Sigmoid colon (tissue), 7 donors: ENCODE measurements around the gene CDH15. TPM values are rescaled to one million over a fixed set of nuclear protein-coding genes. Genes with fewer than 3 reads are reported as not detected.

Experiments used
- DNase-seq: peaks from one replicate; pipeline ENCODE4 v3.0.0-alpha.2; 2019
- H3K27ac ChIP-seq, 4 donors: fragments of 200-600 bp; sonication (generic); one replicate each; pipeline ENCODE4 v1.5.1; 2016 to 2019; ENCODE audit warnings: mild to moderate bottlenecking in 1 of 4
- H3K27me3 ChIP-seq, 3 donors: fragments of 200-600 bp; sonication (generic); one replicate each; pipeline ENCODE4 v1.5.1; 2019; ENCODE audit warnings: mild to moderate bottlenecking in 1 of 3
- H3K36me3 ChIP-seq, 4 donors: fragments of 200-600 bp; sonication (generic); one replicate each; pipeline ENCODE4 v1.5.1; 2016 to 2019
- H3K4me1 ChIP-seq, 4 donors: fragments of 200-600 bp; sonication (generic); one replicate each; pipeline ENCODE4 v1.5.1; 2017 to 2019
- H3K4me3 ChIP-seq, 4 donors: fragments of 200-600 bp; sonication (generic); one replicate each; pipeline ENCODE4 v1.5.1; 2017 to 2019; ENCODE audit warnings: mild to moderate bottlenecking in 2 of 4, moderate library complexity in 1 of 4
- H3K9me3 ChIP-seq, 4 donors: fragments of 200-600 bp in 3 of 4; sonication (generic) in 3 of 4; one replicate each; pipeline versions ENCODE4 v1.5.1 to v1.6.1; 2013 to 2019
- EP300 ChIP-seq, 4 donors: sonication (generic); formaldehyde crosslinking; IDR thresholded peaks; one replicate each; pipeline ENCODE4 v1.6.1; 2017; ENCODE audit warnings: antibody characterized with exemption in 4 of 4
- POLR2A ChIP-seq, 2 donors: fragments of 450-650 bp; IDR thresholded peaks; one replicate each; pipeline ENCODE4 v1.6.1; 2016; ENCODE audit warnings: antibody characterized with exemption in 2 of 2, mild to moderate bottlenecking in 2 of 2, moderate library complexity in 2 of 2
- POLR2AphosphoS5 ChIP-seq, 4 donors: sonication (generic); formaldehyde crosslinking; IDR thresholded peaks; one replicate each; pipeline ENCODE4 v1.6.1; 2017; ENCODE audit warnings: antibody characterized with exemption in 4 of 4
- WGBS, 2 donors: extraction: QIAGEN DNeasy Blood & Tissue Kit; methylation state at CpG; one replicate each; pipeline ENCODE4 v1.1.7; 2013; 5-methylcytosine and 5-hydroxymethylcytosine counted together
- intact Hi-C: fragments of 100-400 bp; cut with DNase I; formaldehyde crosslinking; loops from one replicate; pipeline ENCODE4 v1.15.1; 2023
- polyA plus RNA-seq, 3 donors: library from polyadenylated mRNA; stranded (reverse); fragments of 200-250 nt; gene quantifications; one replicate each; pipeline ENCODE4 v1.2.3, GENCODE V29; 2013
- total RNA-seq, 4 donors: library from RNA; depleted of rRNA; stranded (reverse); fragments of >200 nt; gene quantifications; one replicate each; pipeline ENCODE4 v1.1.0, GENCODE V29; 2016
- TF ChIP-seq, protein P1 (sequence below), 4 experiments: fragments of 450-650 bp in 3 of 4; fragments of 200-600 bp in 1 of 4; IDR thresholded peaks; one replicate each; pipeline ENCODE4 v1.5.1; 2016 to 2019; ENCODE audit warnings: antibody characterized with exemption in 4 of 4, mild to moderate bottlenecking in 3 of 4, moderate library complexity in 2 of 4
- donor health status: healthy with polysubstance abuse.
- donor health status: Bipolar disorder and iron deficiency.
- donor health status: healthy.

CDH15 gene, protein sequence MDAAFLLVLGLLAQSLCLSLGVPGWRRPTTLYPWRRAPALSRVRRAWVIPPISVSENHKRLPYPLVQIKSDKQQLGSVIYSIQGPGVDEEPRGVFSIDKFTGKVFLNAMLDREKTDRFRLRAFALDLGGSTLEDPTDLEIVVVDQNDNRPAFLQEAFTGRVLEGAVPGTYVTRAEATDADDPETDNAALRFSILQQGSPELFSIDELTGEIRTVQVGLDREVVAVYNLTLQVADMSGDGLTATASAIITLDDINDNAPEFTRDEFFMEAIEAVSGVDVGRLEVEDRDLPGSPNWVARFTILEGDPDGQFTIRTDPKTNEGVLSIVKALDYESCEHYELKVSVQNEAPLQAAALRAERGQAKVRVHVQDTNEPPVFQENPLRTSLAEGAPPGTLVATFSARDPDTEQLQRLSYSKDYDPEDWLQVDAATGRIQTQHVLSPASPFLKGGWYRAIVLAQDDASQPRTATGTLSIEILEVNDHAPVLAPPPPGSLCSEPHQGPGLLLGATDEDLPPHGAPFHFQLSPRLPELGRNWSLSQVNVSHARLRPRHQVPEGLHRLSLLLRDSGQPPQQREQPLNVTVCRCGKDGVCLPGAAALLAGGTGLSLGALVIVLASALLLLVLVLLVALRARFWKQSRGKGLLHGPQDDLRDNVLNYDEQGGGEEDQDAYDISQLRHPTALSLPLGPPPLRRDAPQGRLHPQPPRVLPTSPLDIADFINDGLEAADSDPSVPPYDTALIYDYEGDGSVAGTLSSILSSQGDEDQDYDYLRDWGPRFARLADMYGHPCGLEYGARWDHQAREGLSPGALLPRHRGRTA
- total RNA-seq (not detected), polyA plus RNA-seq (under 1 TPM in 1 of 3 donors, not detected in 2; 0.01 TPM)

DNA sequence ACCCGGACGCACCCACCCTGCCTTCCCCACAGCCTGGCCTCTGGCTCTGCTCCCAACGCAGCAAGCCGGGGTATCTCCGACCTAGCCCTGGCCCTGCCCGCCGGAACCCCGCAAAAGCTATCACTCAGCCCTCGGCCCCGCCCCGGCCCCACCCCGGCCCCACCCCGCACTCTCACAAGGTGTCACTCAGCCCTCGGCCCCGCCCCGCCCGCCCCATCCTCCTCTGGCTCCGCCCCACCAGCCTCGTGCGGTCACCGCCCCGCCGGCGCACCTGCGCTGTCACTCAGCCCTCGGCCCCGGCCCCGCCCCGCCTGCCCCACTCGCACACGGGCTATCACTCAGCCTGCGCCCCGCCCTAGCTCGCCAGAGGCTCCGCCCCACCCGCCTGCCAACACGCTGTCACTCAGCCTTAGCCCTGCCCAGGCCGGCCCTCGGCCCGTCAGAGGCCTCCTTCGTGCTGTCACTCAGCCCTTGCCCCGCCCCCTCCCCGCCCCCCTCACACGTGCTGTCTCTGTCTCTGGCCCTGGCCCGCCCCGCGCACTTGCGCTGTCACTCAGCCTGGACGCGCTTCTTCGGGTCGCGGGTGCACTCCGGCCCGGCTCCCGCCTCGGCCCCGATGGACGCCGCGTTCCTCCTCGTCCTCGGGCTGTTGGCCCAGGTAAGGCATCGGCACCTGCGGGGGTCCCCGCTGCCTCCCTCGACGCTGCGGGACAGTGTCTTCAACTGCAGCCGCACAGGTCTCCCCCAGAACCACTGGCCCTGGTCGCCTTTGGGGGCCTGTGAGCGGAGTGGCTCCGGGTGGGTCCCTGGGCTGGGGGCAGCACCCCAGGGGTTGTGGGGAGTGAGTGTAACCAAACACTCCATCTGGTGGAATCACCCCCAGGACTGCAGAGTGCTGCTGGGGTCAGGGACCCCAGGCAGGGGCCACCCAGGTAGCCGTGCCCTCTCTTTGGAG, at the start of gene CDH15:
CDH15 (plus strand) TSS at position 533 of the 955 bp plus-strand sequence; CDS start at position 617, 84 bp downstream.
- Histone ChIP-seq H3K9me3 (no peaks in the 10 kb centered on the region), H3K27ac (no peak within 1 kb of the TSS), H3K4me3 (peak within 1 kb of the TSS in 2 of 4 donors; percentile 21 to 34), H3K27me3 (peaks cover 42 to 80% (median 57%) of the 10 kb centered on the region in 3 donors), H3K36me3 (no peaks in the 10 kb centered on the region), H3K4me1 (peaks cover 0 to 25% (median 21%) of the 10 kb centered on the region in 4 donors)
- whole genome bisulfite sequencing, 2 donors = 4 to 6% methylated on average over 74 of the region's 74 CpGs
- DNase-seq = peak; percentile 88
- TF ChIP-seq POLR2AphosphoS5 (IDR thresholded peaks at IDR 0.05) (no peak), POLR2A (IDR thresholded peaks at IDR 0.05) (no peak), EP300 (IDR thresholded peaks at IDR 0.05) (no peak)
- TF ChIP-seq, protein P1, sequence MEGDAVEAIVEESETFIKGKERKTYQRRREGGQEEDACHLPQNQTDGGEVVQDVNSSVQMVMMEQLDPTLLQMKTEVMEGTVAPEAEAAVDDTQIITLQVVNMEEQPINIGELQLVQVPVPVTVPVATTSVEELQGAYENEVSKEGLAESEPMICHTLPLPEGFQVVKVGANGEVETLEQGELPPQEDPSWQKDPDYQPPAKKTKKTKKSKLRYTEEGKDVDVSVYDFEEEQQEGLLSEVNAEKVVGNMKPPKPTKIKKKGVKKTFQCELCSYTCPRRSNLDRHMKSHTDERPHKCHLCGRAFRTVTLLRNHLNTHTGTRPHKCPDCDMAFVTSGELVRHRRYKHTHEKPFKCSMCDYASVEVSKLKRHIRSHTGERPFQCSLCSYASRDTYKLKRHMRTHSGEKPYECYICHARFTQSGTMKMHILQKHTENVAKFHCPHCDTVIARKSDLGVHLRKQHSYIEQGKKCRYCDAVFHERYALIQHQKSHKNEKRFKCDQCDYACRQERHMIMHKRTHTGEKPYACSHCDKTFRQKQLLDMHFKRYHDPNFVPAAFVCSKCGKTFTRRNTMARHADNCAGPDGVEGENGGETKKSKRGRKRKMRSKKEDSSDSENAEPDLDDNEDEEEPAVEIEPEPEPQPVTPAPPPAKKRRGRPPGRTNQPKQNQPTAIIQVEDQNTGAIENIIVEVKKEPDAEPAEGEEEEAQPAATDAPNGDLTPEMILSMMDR (IDR thresholded peaks at IDR 0.05) = no peak
- intact Hi-C loops = no loop called here

DNA sequence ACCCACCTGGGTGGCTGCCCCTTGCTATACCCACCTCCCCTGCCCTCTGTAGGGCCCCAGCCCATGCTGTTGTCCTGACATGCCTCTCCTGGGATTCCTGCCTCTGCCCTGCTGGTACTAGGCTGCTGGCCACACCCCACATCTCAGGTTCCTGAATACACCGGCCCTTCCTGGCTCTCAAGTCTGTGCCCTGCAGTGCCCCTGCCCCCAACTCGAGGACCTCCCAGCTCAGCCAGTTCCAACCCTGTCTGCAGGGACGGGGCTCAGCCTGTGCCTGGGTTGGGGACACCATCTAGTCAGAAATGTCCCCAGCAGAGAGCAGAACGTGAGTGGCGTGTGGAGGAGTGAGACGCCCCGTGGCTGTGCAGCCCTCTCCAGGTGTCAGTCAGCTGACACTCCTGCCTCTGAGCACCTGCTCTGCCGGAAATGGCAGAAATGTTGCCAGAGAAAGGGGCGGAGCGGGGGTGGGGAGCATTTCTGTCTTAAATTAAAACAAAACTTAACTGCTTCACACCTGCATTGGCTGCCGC, 49.2 kb upstream of the CDH15 start:
- Histone ChIP-seq H3K27me3 (no peaks in the 10 kb centered on the region), H3K4me1 (no peaks in the 10 kb centered on the region), H3K27ac (no peak overlapping the region), H3K9me3 (no peaks in the 10 kb centered on the region), H3K36me3 (peaks cover 12 to 79% (median 36%) of the 10 kb centered on the region in 4 donors), H3K4me3 (no peak overlapping the region)
- WGBS, 2 donors = 14 to 49% methylated on average over 11 of the region's 11 CpGs
- DNase-seq = no peak
- intact Hi-C loops = no loop called here
- TF ChIP-seq POLR2A (IDR thresholded peaks at IDR 0.05) = no peak
- TF ChIP-seq, protein P1 (IDR thresholded peaks at IDR 0.05) = no peak
- TF ChIP-seq EP300 (IDR thresholded peaks at IDR 0.05) = no peak
- TF ChIP-seq POLR2AphosphoS5 (IDR thresholded peaks at IDR 0.05) = no peak

DNA sequence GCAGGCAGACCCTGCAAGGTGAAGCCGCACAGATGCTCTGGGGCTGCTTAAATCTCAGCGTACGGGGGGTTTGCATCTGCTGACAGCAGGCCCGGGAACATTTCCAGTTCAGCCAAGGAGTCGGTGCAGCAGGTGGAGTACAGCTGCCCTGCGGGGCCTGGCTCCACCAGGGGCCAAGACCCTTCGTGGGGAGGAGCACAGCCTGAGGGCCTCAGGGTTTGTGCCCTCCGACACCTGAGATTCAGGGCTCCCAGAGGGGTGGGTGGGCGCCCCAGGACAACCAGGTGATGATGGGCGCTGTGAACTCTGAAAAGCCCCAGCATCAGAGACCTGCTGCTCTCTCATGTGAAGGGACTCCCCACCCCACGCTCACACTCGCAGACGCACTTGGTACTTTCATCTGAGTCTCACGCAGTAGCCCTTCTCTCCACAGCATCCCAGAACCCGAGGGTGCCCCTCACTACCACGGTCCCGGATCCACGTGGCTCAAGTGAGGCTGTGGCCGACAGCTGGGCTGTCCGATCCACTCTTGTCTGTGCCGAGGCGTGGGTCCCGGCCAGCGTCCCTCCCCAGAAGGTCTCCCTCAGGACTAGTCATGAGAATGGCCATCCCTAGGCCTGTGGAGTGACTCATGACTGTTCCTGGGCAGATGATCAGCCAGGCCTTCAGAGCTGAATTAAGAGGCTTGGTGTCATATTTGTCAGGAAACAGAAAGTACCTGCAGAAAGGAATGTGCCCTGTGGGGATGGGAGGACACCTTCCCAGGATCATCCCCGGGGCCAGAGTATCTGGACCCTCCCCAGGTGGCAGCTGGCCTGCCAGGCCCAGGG, 48.3 kb upstream of the CDH15 start:
- H3K4me3 ChIP-seq = no peak overlapping the region
- H3K36me3 ChIP-seq = peaks cover 12 to 71% (median 28%) of the 10 kb centered on the region in 4 donors
- H3K4me1 ChIP-seq = no peaks in the 10 kb centered on the region
- H3K27me3 ChIP-seq = no peaks in the 10 kb centered on the region
- TF ChIP-seq, protein P1 (IDR thresholded peaks at IDR 0.05) = no peak
- no peak for TF ChIP-seq POLR2A (IDR thresholded peaks at IDR 0.05)
- TF ChIP-seq POLR2AphosphoS5 (IDR thresholded peaks at IDR 0.05) = no peak
- no peak for TF ChIP-seq EP300 (IDR thresholded peaks at IDR 0.05)
- no peak for DNase-seq
- no peak overlapping the region for H3K27ac ChIP-seq
- H3K9me3 ChIP-seq = no peaks in the 10 kb centered on the region
- intact Hi-C loops = no loop called here
- WGBS, 2 donors = 72 to 82% methylated on average over 25 of the region's 25 CpGs
